ENCODE results near the gene RNF144B.
"Not testable (repeated sequence)": the region's sequence is repeated elsewhere in the genome, so short reads cannot be mapped to it uniquely, and the experiment has no call there.

RNF144B gene

GRCh38 chr6:18441251-18441979 lies 54.3 kb downstream of the RNF144B start:
- no peak for DNase-seq (ENCODE audit: low read depth in 2 of 2)

- no peak for DNase-seq (ENCODE audit: low read depth in 2 of 2)
These were observed 57.0 kb downstream of the RNF144B start for GRCh38 chr6:18444111-18444510.

- no peak for DNase-seq (ENCODE audit: low read depth in 2 of 2)
These were observed 58.1 kb downstream of the RNF144B start for GRCh38 chr6:18445228-18445627.

- no peak for DNase-seq (ENCODE audit: low read depth in 2 of 2)
These were observed 59.6 kb downstream of the RNF144B start for GRCh38 chr6:18446771-18447170.

GRCh38 chr6:18447552-18447951 lies 60.4 kb downstream of the RNF144B start:
- DNase-seq (ENCODE audit: low read depth in 2 of 2), result no peak

- DNase-seq (ENCODE audit: low read depth in 2 of 2), result no peak
These were observed 64.6 kb downstream of the RNF144B start for GRCh38 chr6:18451756-18452155.

GRCh38 chr6:18454446-18454845 lies 67.3 kb downstream of the RNF144B start:
- DNase-seq (ENCODE audit: low read depth in 2 of 2), result no peak

GRCh38 chr6:18457065-18457737 lies 70.1 kb downstream of the RNF144B start:
- DNase-seq (ENCODE audit: low read depth in 2 of 2), result no peak

- DNase-seq (ENCODE audit: low read depth in 2 of 2), result not testable (repeated sequence)
These were observed 70.9 kb downstream of the RNF144B start for GRCh38 chr6:18458086-18458485.

- DNase-seq (ENCODE audit: low read depth in 2 of 2), result no peak
These were observed 76.3 kb downstream of the RNF144B start for GRCh38 chr6:18463429-18463828.

GRCh38 chr6:18464176-18464575 lies 77.0 kb downstream of the RNF144B start:
- DNase-seq (ENCODE audit: low read depth in 2 of 2), result no peak

- no peak for DNase-seq (ENCODE audit: low read depth in 2 of 2)
These were observed 78.4 kb downstream of the RNF144B start for GRCh38 chr6:18465410-18466154.

GRCh38 chr6:18467741-18468502 lies 80.8 kb downstream of the RNF144B start:
- DNase-seq (ENCODE audit: low read depth in 2 of 2), result no peak

- no peak for DNase-seq (ENCODE audit: low read depth in 2 of 2)
These were observed 81.3 kb downstream of the RNF144B start for GRCh38 chr6:18468503-18468843.

GRCh38 chr6:18469536-18469935 lies 82.4 kb downstream of the RNF144B start:
- DNase-seq (ENCODE audit: low read depth in 2 of 2), result no peak

- DNase-seq (ENCODE audit: low read depth in 2 of 2), result no peak
These were observed 84.2 kb downstream of the RNF144B start for GRCh38 chr6:18471232-18471964.

- no peak for DNase-seq (ENCODE audit: low read depth in 2 of 2)
These were observed 85.8 kb downstream of the RNF144B start for GRCh38 chr6:18472941-18473340.

GRCh38 chr6:18473755-18474154 lies 86.6 kb downstream of the RNF144B start:
- DNase-seq (ENCODE audit: low read depth in 2 of 2), result no peak

- DNase-seq (ENCODE audit: low read depth in 2 of 2), result no peak
These were observed 90.3 kb downstream of the RNF144B start for GRCh38 chr6:18477301-18477941.

- no peak for DNase-seq (ENCODE audit: low read depth in 2 of 2)
These were observed 91.5 kb downstream of the RNF144B start for GRCh38 chr6:18478610-18479009.

GRCh38 chr6:18481870-18482269 lies 94.7 kb downstream of the RNF144B start:
- no peak for DNase-seq (ENCODE audit: low read depth in 2 of 2)

Measured in stimulated activated CD4-positive, alpha-beta T cell treated with anti-CD3 and anti-CD28 coated beads, Interleukin-1b, Interleukin-23, amount 100 ng/mL, for 1 hour (primary cell).